Spleen (tissue), 7 donors: Measurements from ENCODE around the gene NOTCH4.

Experiments used
- CTCF ChIP-seq, 11 experiments: fragments of 200-600 bp in 7 of 11; fragments of 450-650 bp in 4 of 11; sonication (generic) in 4 of 11; IDR thresholded peaks in 8 of 11; conservative IDR thresholded peaks in 3 of 11; 1 replicate in 7 of 11; 2 replicates in 4 of 11; pipeline versions ENCODE4 v1.4.0 to v1.8.0; 2016 to 2021; ENCODE audit warnings: antibody characterized with exemption in 11 of 11, inconsistent platforms in 4 of 11, mild to moderate bottlenecking in 1 of 11
- POLR2A ChIP-seq, 3 donors: fragments of 450-650 bp; IDR thresholded peaks; one replicate each; pipeline ENCODE4 v1.5.1; 2017; ENCODE audit warnings: antibody characterized with exemption in 3 of 3, mild to moderate bottlenecking in 1 of 3
- POLR2AphosphoS5 ChIP-seq, 3 donors: sonication (generic); formaldehyde crosslinking; IDR thresholded peaks; one replicate each; pipeline ENCODE4 v1.5.1; 2017; ENCODE audit warnings: antibody characterized with exemption in 3 of 3
- donor health status: DM: no; HTN: no; CAD: no; lungs with moderate emphysema.
- donor health status: DM: no; HTN: no; CAD: no.
- donor health status: DM: no; HTN: no; CAD: no.

- no peak for TF ChIP-seq POLR2A (IDR thresholded peaks at IDR 0.05)
- no peak for TF ChIP-seq CTCF (IDR thresholded peaks at IDR 0.05 in 8 of 11, conservative IDR thresholded peaks at IDR 0.05 in 3 of 11)
- no peak for TF ChIP-seq POLR2AphosphoS5 (IDR thresholded peaks at IDR 0.05)
Observed at GRCh38 chr6:32254761-32255198, 30.9 kb upstream of the NOTCH4 start.
